Hematopoietic multipotent progenitor cell treated with erythropoietin and hydrocortisone succinate and interleukin-3 and kit ligand, for 4 days (in vitro differentiated cells): ENCODE results near the gene PAPPA2.

Source experiments
- DNase-seq: peaks from one replicate; pipeline ENCODE4 v3.0.0-alpha.2; 2015

The PAPPA2 gene

GRCh38 chr1:176499671-176500070, 36.7 kb downstream of the PAPPA2 start:
- DNase-seq: no peak

GRCh38 chr1:176501599-176501998, 38.6 kb downstream of the PAPPA2 start:
- no peak for DNase-seq

GRCh38 chr1:176504848-176505553, 42.0 kb downstream of the PAPPA2 start:
- DNase-seq: no peak

GRCh38 chr1:176512966-176513365, 50.0 kb downstream of the PAPPA2 start:
- no peak for DNase-seq

- DNase-seq: no peak
Measured at GRCh38 chr1:176515310-176515709, 52.3 kb downstream of the PAPPA2 start.

GRCh38 chr1:176517484-176517883, 54.5 kb downstream of the PAPPA2 start:
- DNase-seq: no peak

GRCh38 chr1:176521211-176521610, 58.2 kb downstream of the PAPPA2 start:
- DNase-seq: no peak

- DNase-seq: no peak
Measured at GRCh38 chr1:176522310-176522845, 59.4 kb downstream of the PAPPA2 start.

- no peak for DNase-seq
Measured at GRCh38 chr1:176529395-176530090, 66.6 kb downstream of the PAPPA2 start.

GRCh38 chr1:176531036-176531435, 68.1 kb downstream of the PAPPA2 start:
- no peak for DNase-seq

GRCh38 chr1:176531921-176532897, 69.2 kb downstream of the PAPPA2 start:
- no peak for DNase-seq

GRCh38 chr1:176533020-176533419, 70.0 kb downstream of the PAPPA2 start:
- DNase-seq: no peak

GRCh38 chr1:176536588-176536987, 73.6 kb downstream of the PAPPA2 start:
- no peak for DNase-seq

GRCh38 chr1:176539018-176539417, 76.0 kb downstream of the PAPPA2 start:
- DNase-seq: no peak

- DNase-seq: peak; percentile 4
Measured at GRCh38 chr1:176540428-176540827, 77.5 kb downstream of the PAPPA2 start.

- DNase-seq: no peak
Measured at GRCh38 chr1:176541663-176542062, 78.7 kb downstream of the PAPPA2 start.

GRCh38 chr1:176542352-176542751, 79.4 kb downstream of the PAPPA2 start:
- no peak for DNase-seq

GRCh38 chr1:176543360-176544129, 80.6 kb downstream of the PAPPA2 start:
- no peak for DNase-seq

GRCh38 chr1:176545034-176545639, 82.2 kb downstream of the PAPPA2 start:
- no peak for DNase-seq

GRCh38 chr1:176546825-176547224, 83.8 kb downstream of the PAPPA2 start:
- no peak for DNase-seq

- DNase-seq: no peak
Measured at GRCh38 chr1:176551146-176551545, 88.2 kb downstream of the PAPPA2 start.
